Transverse colon (tissue), 3 donors: ENCODE data around the gene CIRBP.

Source experiments
- EP300 ChIP-seq: sonication (generic); formaldehyde crosslinking; IDR thresholded peaks from one replicate; pipeline ENCODE4 v1.6.1; 2017; ENCODE audit warnings: antibody characterized with exemption, low read depth
- POLR2A ChIP-seq: fragments of 450-650 bp; IDR thresholded peaks from one replicate; pipeline ENCODE4 v1.6.1; 2016; ENCODE audit warnings: antibody characterized with exemption, mild to moderate bottlenecking, moderate library complexity
- TF ChIP-seq, protein P1 (sequence below), 5 experiments: fragments of 200-600 bp in 3 of 5; fragments of 450-650 bp in 2 of 5; sonication (generic) in 3 of 5; IDR thresholded peaks; 1 replicate in 2 of 5; 2 replicates in 3 of 5; pipeline ENCODE4 v1.5.1; 2016 to 2017; ENCODE audit warnings: antibody characterized with exemption in 5 of 5, inconsistent platforms in 3 of 5, mild to moderate bottlenecking in 2 of 5, moderate library complexity in 1 of 5

- TF ChIP-seq, protein P1, sequence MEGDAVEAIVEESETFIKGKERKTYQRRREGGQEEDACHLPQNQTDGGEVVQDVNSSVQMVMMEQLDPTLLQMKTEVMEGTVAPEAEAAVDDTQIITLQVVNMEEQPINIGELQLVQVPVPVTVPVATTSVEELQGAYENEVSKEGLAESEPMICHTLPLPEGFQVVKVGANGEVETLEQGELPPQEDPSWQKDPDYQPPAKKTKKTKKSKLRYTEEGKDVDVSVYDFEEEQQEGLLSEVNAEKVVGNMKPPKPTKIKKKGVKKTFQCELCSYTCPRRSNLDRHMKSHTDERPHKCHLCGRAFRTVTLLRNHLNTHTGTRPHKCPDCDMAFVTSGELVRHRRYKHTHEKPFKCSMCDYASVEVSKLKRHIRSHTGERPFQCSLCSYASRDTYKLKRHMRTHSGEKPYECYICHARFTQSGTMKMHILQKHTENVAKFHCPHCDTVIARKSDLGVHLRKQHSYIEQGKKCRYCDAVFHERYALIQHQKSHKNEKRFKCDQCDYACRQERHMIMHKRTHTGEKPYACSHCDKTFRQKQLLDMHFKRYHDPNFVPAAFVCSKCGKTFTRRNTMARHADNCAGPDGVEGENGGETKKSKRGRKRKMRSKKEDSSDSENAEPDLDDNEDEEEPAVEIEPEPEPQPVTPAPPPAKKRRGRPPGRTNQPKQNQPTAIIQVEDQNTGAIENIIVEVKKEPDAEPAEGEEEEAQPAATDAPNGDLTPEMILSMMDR (IDR thresholded peaks at IDR 0.05), result no peak
- TF ChIP-seq EP300 (no peak), POLR2A (no peak)
Observed at GRCh38 chr19:1280636-1281568, 11.8 kb downstream of the CIRBP start.
